ENCODE data around the gene LCA5L. TPM values are rescaled to one million over a fixed set of nuclear protein-coding genes. Genes with fewer than 3 reads are reported as not detected.
A peak's percentile ranks its signal among the peaks of the same experiment; 100 is the strongest.

The LCA5L gene
- total RNA-seq, 1 donor from 2014 or later, result 2.0 TPM

- Histone ChIP-seq H3K79me2 (ENCODE audit: insufficient read depth, low read length) (peaks cover 8% of the 10 kb centered on the region), H3K4me1 (ENCODE audit: insufficient read depth, low read length) (peaks cover 14% of the 10 kb centered on the region), H3K36me3 (ENCODE audit: insufficient read depth, low read length) (no peaks in the 10 kb centered on the region), H3K9ac (ENCODE audit: low read length) (peak overlapping the region; percentile 94), H4K20me1 (ENCODE audit: insufficient read depth, low read length) (no peaks in the 10 kb centered on the region), H3K9me3 (ENCODE audit: insufficient read depth, low read depth, low read length) (no peaks in the 10 kb centered on the region), H3K4me2 (ENCODE audit: low read length) (peak overlapping the region; percentile 96), H3K27ac (ENCODE audit: low read depth, low read length) (peak overlapping the region; percentile 91), H2AFZ (ENCODE audit: low read depth, low read length) (peak overlapping the region; percentile 93), H3K4me3 (ENCODE audit: insufficient read depth, low read depth, low read length) (peak overlapping the region; percentile 90), H3K27me3 (ENCODE audit: insufficient read depth, low read length) (no peaks in the 10 kb centered on the region)
- Mint-ChIP-seq H3K9me3 (ENCODE audit: unreplicated experiment) (no peaks in the 10 kb centered on the region), H3K4me3 (ENCODE audit: unreplicated experiment) (peak overlapping the region; percentile 91), H3K36me3 (ENCODE audit: low read depth, unreplicated experiment) (no peaks in the 10 kb centered on the region), H3K4me1 (ENCODE audit: low read depth, unreplicated experiment) (peaks cover 7% of the 10 kb centered on the region), H3K27me3 (ENCODE audit: low read depth, unreplicated experiment) (no peaks in the 10 kb centered on the region), H3K27ac (ENCODE audit: unreplicated experiment) (peak overlapping the region; percentile 87)
- TF ChIP-seq EZH2 (IDR thresholded peaks at IDR 0.05; ENCODE audit: insufficient read depth, low read length) (no peak), CTCF (IDR thresholded peaks at IDR 0.05; ENCODE audit: insufficient read depth, low read depth, low read length) (no peak)
- FAIRE-seq (no peak), DNase-seq (ENCODE audit: low read depth) (peak; percentile 92)
Measured at GRCh38 chr21:39379986-39380891, 65.3 kb downstream of the LCA5L start.

- no peak overlapping the region for H3K27ac Mint-ChIP-seq (ENCODE audit: unreplicated experiment)
- no peaks in the 10 kb centered on the region for H3K27me3 Mint-ChIP-seq (ENCODE audit: low read depth, unreplicated experiment)
- Histone ChIP-seq H3K4me3 (ENCODE audit: insufficient read depth, low read depth, low read length) (no peak overlapping the region), H2AFZ (ENCODE audit: low read depth, low read length) (peak overlapping the region; percentile 53), H3K79me2 (ENCODE audit: insufficient read depth, low read length) (peaks cover 8% of the 10 kb centered on the region), H3K9me3 (ENCODE audit: insufficient read depth, low read depth, low read length) (no peaks in the 10 kb centered on the region), H4K20me1 (ENCODE audit: insufficient read depth, low read length) (no peaks in the 10 kb centered on the region), H3K4me1 (ENCODE audit: insufficient read depth, low read length) (peaks cover 7% of the 10 kb centered on the region), H3K27me3 (ENCODE audit: insufficient read depth, low read length) (no peaks in the 10 kb centered on the region), H3K9ac (ENCODE audit: low read length) (no peak overlapping the region), H3K36me3 (ENCODE audit: insufficient read depth, low read length) (no peaks in the 10 kb centered on the region), H3K27ac (ENCODE audit: low read depth, low read length) (no peak overlapping the region), H3K4me2 (ENCODE audit: low read length) (no peak overlapping the region)
- H3K9me3 Mint-ChIP-seq (ENCODE audit: unreplicated experiment), result no peaks in the 10 kb centered on the region
- no peaks in the 10 kb centered on the region for H3K36me3 Mint-ChIP-seq (ENCODE audit: low read depth, unreplicated experiment)
- FAIRE-seq (no peak), DNase-seq (ENCODE audit: low read depth) (no peak)
- TF ChIP-seq EZH2 (IDR thresholded peaks at IDR 0.05; ENCODE audit: insufficient read depth, low read length), result no peak
- H3K4me1 Mint-ChIP-seq (ENCODE audit: low read depth, unreplicated experiment), result peaks cover 2% of the 10 kb centered on the region
- H3K4me3 Mint-ChIP-seq (ENCODE audit: unreplicated experiment), result no peak overlapping the region
Measured at GRCh38 chr21:39377444-39378050, 68.0 kb downstream of the LCA5L start.

GRCh38 chr21:39375446-39375845 is 70.1 kb downstream of the LCA5L start:
- no peak for FAIRE-seq
- H2AFZ ChIP-seq (ENCODE audit: low read depth, low read length), result no peak overlapping the region
- no peaks in the 10 kb centered on the region for H4K20me1 ChIP-seq (ENCODE audit: insufficient read depth, low read length)
- no peaks in the 10 kb centered on the region for H3K36me3 ChIP-seq (ENCODE audit: insufficient read depth, low read length)
- H3K4me3 ChIP-seq (ENCODE audit: insufficient read depth, low read depth, low read length), result no peak overlapping the region
- Mint-ChIP-seq H3K9me3 (ENCODE audit: unreplicated experiment) (no peaks in the 10 kb centered on the region), H3K27ac (ENCODE audit: unreplicated experiment) (no peak overlapping the region), H3K4me3 (ENCODE audit: unreplicated experiment) (no peak overlapping the region), H3K4me1 (ENCODE audit: low read depth, unreplicated experiment) (no peaks in the 10 kb centered on the region), H3K36me3 (ENCODE audit: low read depth, unreplicated experiment) (no peaks in the 10 kb centered on the region), H3K27me3 (ENCODE audit: low read depth, unreplicated experiment) (no peaks in the 10 kb centered on the region)
- H3K27me3 ChIP-seq (ENCODE audit: insufficient read depth, low read length), result no peaks in the 10 kb centered on the region
- H3K27ac ChIP-seq (ENCODE audit: low read depth, low read length), result no peak overlapping the region
- H3K9ac ChIP-seq (ENCODE audit: low read length), result no peak overlapping the region
- TF ChIP-seq CTCF (IDR thresholded peaks at IDR 0.05; ENCODE audit: insufficient read depth, low read depth, low read length) (no peak), EZH2 (IDR thresholded peaks at IDR 0.05; ENCODE audit: insufficient read depth, low read length) (no peak)
- no peaks in the 10 kb centered on the region for H3K9me3 ChIP-seq (ENCODE audit: insufficient read depth, low read depth, low read length)
- DNase-seq (ENCODE audit: low read depth), result no peak
- H3K4me1 ChIP-seq (ENCODE audit: insufficient read depth, low read length), result no peaks in the 10 kb centered on the region
- H3K79me2 ChIP-seq (ENCODE audit: insufficient read depth, low read length), result no peaks in the 10 kb centered on the region
- no peak overlapping the region for H3K4me2 ChIP-seq (ENCODE audit: low read length)
